MCF 10A (cell line): ENCODE measurements around the gene EMX2. TPM values are rescaled to one million over a fixed set of nuclear protein-coding genes. Genes with fewer than 3 reads are reported as not detected.

Experiments
- BruUV-seq: library from RNA; stranded (reverse); fragments of 400-500 nt; replicated peaks from 2 replicates; lab custom pipeline; 2021; lab: Mats Ljungman, UMichigan
- CTCF ChIA-PET: fragments of 300-600 bp; sonication (Branson Sonifier 250); formaldehyde crosslinking; extraction: SDS; loops from one replicate; lab custom pipeline; 2021; ENCODE audit warnings: antibody characterized with exemption, inconsistent platforms; lab: Yijun Ruan, JAX
- POLR2A ChIA-PET: fragments of 300-600, 350-650 bp; sonication (Branson Sonifier 250); formaldehyde crosslinking; extraction: SDS; loops from one replicate; lab custom pipeline; 2020; ENCODE audit warnings: antibody characterized with exemption, inconsistent platforms; lab: Yijun Ruan, JAX
- DNase-seq: peaks from one replicate; pipeline ENCODE4 v3.0.0-alpha.2; 2018; ENCODE audit not compliant: unreplicated experiment
- H3K27ac Mint-ChIP-seq: one replicate; pipeline ENCODE4 v1.8.0; 2022; ENCODE audit warnings: mild to moderate bottlenecking, low read depth, mixed read lengths; ENCODE audit not compliant: unreplicated experiment
- H3K27me3 Mint-ChIP-seq: one replicate; pipeline ENCODE4 v1.8.0; 2022; ENCODE audit warnings: mixed read lengths; ENCODE audit not compliant: insufficient read depth, unreplicated experiment
- H3K36me3 Mint-ChIP-seq: one replicate; pipeline ENCODE4 v1.8.0; 2022; ENCODE audit warnings: mild to moderate bottlenecking, moderate library complexity, mixed read lengths; ENCODE audit not compliant: insufficient read depth, unreplicated experiment
- H3K4me1 Mint-ChIP-seq: one replicate; pipeline ENCODE4 v1.8.0; 2022; ENCODE audit warnings: mixed read lengths; ENCODE audit not compliant: insufficient read depth, unreplicated experiment
- H3K4me3 Mint-ChIP-seq: one replicate; pipeline ENCODE4 v1.8.0; 2022; ENCODE audit warnings: mild to moderate bottlenecking, moderate library complexity, mixed read lengths; ENCODE audit not compliant: unreplicated experiment
- H3K9me3 Mint-ChIP-seq: one replicate; pipeline ENCODE4 v1.8.0; 2022; ENCODE audit warnings: mixed read lengths; ENCODE audit not compliant: unreplicated experiment
- intact Hi-C: fragments of 100-400 bp; cut with micrococcal nuclease; formaldehyde crosslinking; loops from 2 replicates; pipeline ENCODE4 v1.14.1; 2022
- total RNA-seq: library from RNA; stranded (reverse); gene quantifications from 2 replicates; pipeline ENCODE4 v1.2.3, GENCODE V29; 2022
- TF ChIP-seq, protein P1 (sequence below): fragments of 200-600 bp; IDR thresholded peaks from one replicate; pipeline ENCODE4 v1.8.0; 2022; ENCODE audit warnings: antibody characterized with exemption, mild to moderate bottlenecking; ENCODE audit not compliant: unreplicated experiment

EMX2 gene
- total RNA-seq, 1 experiment from 2014 or later, result not detected

DNA sequence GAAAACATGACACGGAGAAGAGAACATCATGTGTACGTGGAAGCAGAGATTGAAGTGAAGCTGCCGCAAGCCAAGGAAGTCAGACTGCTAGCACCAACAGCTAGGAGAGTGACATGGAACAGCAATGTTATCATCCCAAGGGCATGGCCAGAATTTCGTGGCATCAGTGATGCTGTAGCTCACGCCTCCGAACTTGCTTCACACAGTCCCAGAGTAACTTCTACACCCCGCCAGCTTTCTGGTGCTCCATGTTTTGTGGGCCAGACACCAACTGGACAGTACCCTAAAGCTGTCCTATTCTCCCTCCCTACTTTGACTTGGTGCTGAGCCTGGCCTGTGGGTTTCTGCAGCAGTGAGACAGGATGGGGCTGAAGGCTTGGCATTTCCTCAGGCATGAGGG lies 33.0 kb upstream of the EMX2 start:
- intact Hi-C loops, result no loop called here
- H3K9me3 Mint-ChIP-seq, result no peaks in the 10 kb centered on the region
- no TSS peak for BruUV-seq
- ChIA-PET CTCF (interaction anchor here (1.0 to 2.0 kb wide), 2 partner anchors 13 to 27 kb away, joined by 3 to 7 read pairs; no protein-coding TSS in a partner anchor), POLR2A (no interaction called here)
- TF ChIP-seq, protein P1, sequence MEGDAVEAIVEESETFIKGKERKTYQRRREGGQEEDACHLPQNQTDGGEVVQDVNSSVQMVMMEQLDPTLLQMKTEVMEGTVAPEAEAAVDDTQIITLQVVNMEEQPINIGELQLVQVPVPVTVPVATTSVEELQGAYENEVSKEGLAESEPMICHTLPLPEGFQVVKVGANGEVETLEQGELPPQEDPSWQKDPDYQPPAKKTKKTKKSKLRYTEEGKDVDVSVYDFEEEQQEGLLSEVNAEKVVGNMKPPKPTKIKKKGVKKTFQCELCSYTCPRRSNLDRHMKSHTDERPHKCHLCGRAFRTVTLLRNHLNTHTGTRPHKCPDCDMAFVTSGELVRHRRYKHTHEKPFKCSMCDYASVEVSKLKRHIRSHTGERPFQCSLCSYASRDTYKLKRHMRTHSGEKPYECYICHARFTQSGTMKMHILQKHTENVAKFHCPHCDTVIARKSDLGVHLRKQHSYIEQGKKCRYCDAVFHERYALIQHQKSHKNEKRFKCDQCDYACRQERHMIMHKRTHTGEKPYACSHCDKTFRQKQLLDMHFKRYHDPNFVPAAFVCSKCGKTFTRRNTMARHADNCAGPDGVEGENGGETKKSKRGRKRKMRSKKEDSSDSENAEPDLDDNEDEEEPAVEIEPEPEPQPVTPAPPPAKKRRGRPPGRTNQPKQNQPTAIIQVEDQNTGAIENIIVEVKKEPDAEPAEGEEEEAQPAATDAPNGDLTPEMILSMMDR, result no peak
- no peaks in the 10 kb centered on the region for H3K36me3 Mint-ChIP-seq
- no peak overlapping the region for H3K27ac Mint-ChIP-seq
- no peak overlapping the region for H3K4me3 Mint-ChIP-seq
- no peak for DNase-seq
- H3K27me3 Mint-ChIP-seq, result no peaks in the 10 kb centered on the region
- no peaks in the 10 kb centered on the region for H3K4me1 Mint-ChIP-seq

DNA sequence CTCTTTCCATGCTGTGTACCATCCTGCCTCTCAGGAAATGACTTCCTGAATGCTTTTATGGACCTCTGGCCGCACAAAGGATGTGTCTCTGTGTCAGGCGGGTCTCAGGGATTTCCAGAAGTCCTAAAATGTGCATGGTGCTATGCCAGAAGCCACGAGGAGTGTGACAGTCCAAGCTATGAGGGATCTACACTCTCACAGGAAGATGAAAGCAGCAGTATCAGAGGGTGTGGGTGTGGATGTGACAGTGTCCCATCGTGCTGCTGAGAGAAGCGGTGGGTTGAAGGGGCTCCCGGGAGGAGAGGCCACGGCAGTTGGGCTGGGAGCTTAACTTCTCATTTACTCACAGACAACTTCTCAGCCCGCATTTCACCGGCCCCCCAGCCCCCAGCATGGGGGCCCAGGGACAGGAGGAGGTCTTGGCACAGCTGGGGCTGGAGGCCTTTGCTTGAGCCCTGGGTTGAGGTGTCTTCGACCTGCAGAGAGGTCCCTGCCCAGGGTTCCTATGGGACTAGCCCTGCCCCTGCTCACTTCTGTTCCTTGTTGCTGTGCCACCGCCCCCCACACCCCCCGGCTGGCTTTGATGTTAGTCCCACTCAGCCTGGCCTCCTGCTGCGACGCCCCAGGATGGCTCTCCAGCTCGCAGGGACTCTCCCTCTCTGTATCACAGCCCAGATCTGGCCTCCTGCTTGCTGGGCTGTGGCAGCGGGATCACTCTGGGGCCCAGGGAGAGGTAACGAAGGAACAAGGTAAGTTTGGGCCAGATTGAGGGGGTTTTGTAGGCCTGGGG lies 30.8 kb upstream of the EMX2 start:
- Mint-ChIP-seq H3K4me3 (no peak overlapping the region), H3K9me3 (no peaks in the 10 kb centered on the region), H3K27me3 (no peaks in the 10 kb centered on the region), H3K36me3 (no peaks in the 10 kb centered on the region), H3K27ac (no peak overlapping the region), H3K4me1 (no peaks in the 10 kb centered on the region)
- intact Hi-C loops, result no loop called here
- CTCF ChIA-PET, result interaction anchor here (1.2 kb wide), 1 partner anchor 15 kb away, joined by 7 read pairs; no protein-coding TSS in a partner anchor
- BruUV-seq, result no TSS peak
- POLR2A ChIA-PET, result no interaction called here
- no peak for DNase-seq
- TF ChIP-seq, protein P1, result no peak

DNA sequence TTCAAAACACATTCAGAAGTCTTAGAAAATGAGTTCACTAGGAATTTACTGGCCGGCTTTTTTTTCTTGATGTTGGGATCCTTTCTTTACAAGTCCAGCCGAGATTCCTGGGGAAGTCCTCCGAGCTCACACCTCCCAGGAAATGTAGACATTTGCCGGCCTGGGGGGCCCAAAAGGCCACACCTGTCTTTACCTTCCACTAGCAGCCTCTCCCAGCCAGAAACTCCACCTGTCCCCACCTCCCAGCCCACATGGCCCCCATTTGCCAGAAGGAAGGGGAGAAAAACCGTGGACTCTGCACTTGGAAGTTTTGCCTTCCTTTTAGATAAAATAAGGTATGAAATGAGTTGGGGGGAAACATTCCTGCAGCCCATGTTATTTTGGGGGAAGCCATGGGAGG lies 27.6 kb upstream of the EMX2 start:
- TF ChIP-seq, protein P1, result no peak
- Mint-ChIP-seq H3K9me3 (no peaks in the 10 kb centered on the region), H3K36me3 (no peaks in the 10 kb centered on the region), H3K4me1 (no peaks in the 10 kb centered on the region), H3K27me3 (no peaks in the 10 kb centered on the region), H3K4me3 (no peak overlapping the region), H3K27ac (no peak overlapping the region)
- intact Hi-C loops, result no loop called here
- no peak for DNase-seq
- BruUV-seq, result no TSS peak
- CTCF ChIA-PET, result no interaction called here
- POLR2A ChIA-PET, result interaction anchor here (1.1 kb wide), 1 partner anchor 12 kb away, joined by 3 read pairs; no protein-coding TSS in a partner anchor

DNA sequence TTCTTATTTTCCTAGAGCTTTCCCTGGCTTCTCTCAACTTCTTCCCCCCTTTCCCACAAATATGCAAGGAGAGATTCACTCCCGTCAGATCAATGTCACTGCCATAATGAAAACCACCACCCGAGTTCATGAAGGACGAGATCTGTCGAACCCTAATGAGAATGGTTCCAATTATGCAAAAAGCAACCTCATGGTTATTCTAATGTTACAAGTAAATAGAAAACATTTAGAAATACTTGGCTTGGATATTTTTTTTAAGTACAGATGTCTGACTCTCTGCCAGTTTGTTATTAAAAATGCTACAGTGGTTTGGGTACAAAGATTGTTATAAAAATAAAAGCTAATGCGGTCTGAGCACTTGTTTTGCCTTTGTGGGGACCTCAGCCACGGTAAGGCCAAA lies 25.9 kb upstream of the EMX2 start:
- Mint-ChIP-seq H3K27me3 (no peaks in the 10 kb centered on the region), H3K27ac (no peak overlapping the region), H3K9me3 (no peaks in the 10 kb centered on the region), H3K36me3 (no peaks in the 10 kb centered on the region), H3K4me3 (no peak overlapping the region), H3K4me1 (no peaks in the 10 kb centered on the region)
- POLR2A ChIA-PET, result no interaction called here
- TF ChIP-seq, protein P1, result no peak
- no TSS peak for BruUV-seq
- DNase-seq, result no peak
- intact Hi-C loops, result no loop called here
- CTCF ChIA-PET, result no interaction called here
